Mesenchymal stem cell (in vitro differentiated cells and primary cell): Measurements from ENCODE around the gene DUSP9.

Experiments
- DNase-seq: peaks from one replicate; pipeline ENCODE4 v3.0.0-alpha.2; 2013
- H2AFZ ChIP-seq: one replicate; pipeline ENCODE4 v1.6.1; 2013; ENCODE audit warnings: low read depth, mild to moderate bottlenecking, control low read depth, inconsistent platforms, low read length, moderate library complexity
- H2AK5ac ChIP-seq: 2 replicates; pipeline ENCODE4 v1.6.1; 2013; ENCODE audit warnings: low read length, moderate library complexity, mild to moderate bottlenecking, inconsistent platforms; ENCODE audit not compliant: severe bottlenecking
- H2BK120ac ChIP-seq: one replicate; pipeline ENCODE4 v1.6.1; 2013; ENCODE audit warnings: low read depth, mild to moderate bottlenecking, inconsistent platforms, low read length, moderate library complexity
- H2BK12ac ChIP-seq, 2 experiments: one replicate each; pipeline ENCODE4 v1.6.1; 2013; ENCODE audit warnings: inconsistent platforms in 2 of 2, low read length in 2 of 2, mild to moderate bottlenecking in 2 of 2, moderate library complexity in 2 of 2, control low read depth in 1 of 2
- H2BK15ac ChIP-seq: one replicate; pipeline ENCODE4 v1.6.1; 2013; ENCODE audit warnings: mild to moderate bottlenecking, low read depth, inconsistent platforms; ENCODE audit not compliant: poor library complexity, severe bottlenecking
- H2BK5ac ChIP-seq: 2 replicates; pipeline ENCODE4 v1.6.1; 2013; ENCODE audit warnings: low read depth, mild to moderate bottlenecking, low read length, control low read depth, inconsistent platforms; ENCODE audit not compliant: poor library complexity, severe bottlenecking
- H3K14ac ChIP-seq, 2 experiments: one replicate each; pipeline ENCODE4 v1.6.1; 2013; ENCODE audit warnings: inconsistent platforms in 2 of 2, low read length in 2 of 2, control low read depth in 1 of 2, mild to moderate bottlenecking in 1 of 2, moderate library complexity in 1 of 2
- H3K18ac ChIP-seq, 2 experiments: one replicate each; pipeline ENCODE4 v1.6.1; 2013; ENCODE audit warnings: inconsistent platforms in 2 of 2, low read length in 2 of 2, control low read depth in 1 of 2, low read depth in 1 of 2, mild to moderate bottlenecking in 1 of 2
- H3K23ac ChIP-seq, 2 experiments: one replicate each; pipeline ENCODE4 v1.6.1; 2013; ENCODE audit warnings: inconsistent platforms in 2 of 2, low read length in 2 of 2, mild to moderate bottlenecking in 2 of 2, moderate library complexity in 2 of 2, control low read depth in 1 of 2
- H3K27ac ChIP-seq: 2 replicates; pipeline ENCODE4 v1.5.1; 2013; ENCODE audit warnings: mild to moderate bottlenecking, moderate library complexity, low read length, control low read depth, inconsistent platforms; ENCODE audit not compliant: poor library complexity, severe bottlenecking
- H3K27me3 ChIP-seq, 2 experiments: 2 replicates each; pipeline versions ENCODE4 v1.6.1 to v1.7.0; 2013; ENCODE audit warnings: low read length in 2 of 2, mild to moderate bottlenecking in 2 of 2, moderate library complexity in 2 of 2, control low read depth in 1 of 2, inconsistent platforms in 1 of 2; ENCODE audit not compliant: control insufficient read depth in 1 of 2, insufficient read depth in 1 of 2
- H3K36me3 ChIP-seq, 2 experiments: 2 replicates each; pipeline versions ENCODE4 v1.6.1 to v1.7.0; 2013; ENCODE audit warnings: low read length in 2 of 2, control low read depth in 1 of 2, inconsistent platforms in 1 of 2, low read depth in 1 of 2, mild to moderate bottlenecking in 1 of 2; ENCODE audit not compliant: insufficient read depth in 2 of 2, control insufficient read depth in 1 of 2
- H3K4ac ChIP-seq, 2 experiments: one replicate each; pipeline ENCODE4 v1.6.1; 2013; ENCODE audit warnings: inconsistent platforms in 2 of 2, low read length in 2 of 2, mild to moderate bottlenecking in 2 of 2, moderate library complexity in 2 of 2, control low read depth in 1 of 2, low read depth in 1 of 2
- H3K4me1 ChIP-seq: 2 replicates; pipeline ENCODE4 v1.6.1; 2013; ENCODE audit warnings: low read depth, low read length, control low read depth; ENCODE audit not compliant: control insufficient read depth, insufficient read depth
- H3K4me2 ChIP-seq: 2 replicates; pipeline ENCODE4 v1.6.1; 2013; ENCODE audit warnings: low read length, mild to moderate bottlenecking, inconsistent platforms; ENCODE audit not compliant: poor library complexity, severe bottlenecking
- H3K4me3 ChIP-seq, 2 experiments: 2 replicates each; pipeline versions ENCODE4 v1.5.1 to v1.7.0; 2013; ENCODE audit warnings: low read length in 2 of 2, mild to moderate bottlenecking in 2 of 2, control low read depth in 1 of 2, low read depth in 1 of 2; ENCODE audit not compliant: insufficient read depth in 1 of 2
- H3K79me1 ChIP-seq: replicated peaks from 2 replicates; pipeline ENCODE4 v1.6.1; 2013; ENCODE audit warnings: mild to moderate bottlenecking, control low read depth, low read length, inconsistent platforms; ENCODE audit not compliant: poor library complexity, severe bottlenecking
- H3K9ac ChIP-seq: 2 replicates; pipeline ENCODE4 v1.7.0; 2013; ENCODE audit warnings: mild to moderate bottlenecking, low read length, moderate library complexity
- H3K9me3 ChIP-seq: 2 replicates; pipeline ENCODE4 v1.7.0; 2013; ENCODE audit warnings: mild to moderate bottlenecking, low read length; ENCODE audit not compliant: control insufficient read depth
- H4K8ac ChIP-seq: one replicate; pipeline ENCODE4 v1.6.1; 2013; ENCODE audit warnings: inconsistent platforms, mild to moderate bottlenecking, low read length, moderate library complexity
- H4K91ac ChIP-seq: one replicate; pipeline ENCODE4 v1.6.1; 2013; ENCODE audit warnings: mild to moderate bottlenecking, low read length, inconsistent platforms
- WGBS: methylation state at CpG from one replicate; pipeline ENCODE4 v1.1.7; 2013; ENCODE audit warnings: mixed read lengths; 5-methylcytosine and 5-hydroxymethylcytosine counted together

The DUSP9 gene

DNA sequence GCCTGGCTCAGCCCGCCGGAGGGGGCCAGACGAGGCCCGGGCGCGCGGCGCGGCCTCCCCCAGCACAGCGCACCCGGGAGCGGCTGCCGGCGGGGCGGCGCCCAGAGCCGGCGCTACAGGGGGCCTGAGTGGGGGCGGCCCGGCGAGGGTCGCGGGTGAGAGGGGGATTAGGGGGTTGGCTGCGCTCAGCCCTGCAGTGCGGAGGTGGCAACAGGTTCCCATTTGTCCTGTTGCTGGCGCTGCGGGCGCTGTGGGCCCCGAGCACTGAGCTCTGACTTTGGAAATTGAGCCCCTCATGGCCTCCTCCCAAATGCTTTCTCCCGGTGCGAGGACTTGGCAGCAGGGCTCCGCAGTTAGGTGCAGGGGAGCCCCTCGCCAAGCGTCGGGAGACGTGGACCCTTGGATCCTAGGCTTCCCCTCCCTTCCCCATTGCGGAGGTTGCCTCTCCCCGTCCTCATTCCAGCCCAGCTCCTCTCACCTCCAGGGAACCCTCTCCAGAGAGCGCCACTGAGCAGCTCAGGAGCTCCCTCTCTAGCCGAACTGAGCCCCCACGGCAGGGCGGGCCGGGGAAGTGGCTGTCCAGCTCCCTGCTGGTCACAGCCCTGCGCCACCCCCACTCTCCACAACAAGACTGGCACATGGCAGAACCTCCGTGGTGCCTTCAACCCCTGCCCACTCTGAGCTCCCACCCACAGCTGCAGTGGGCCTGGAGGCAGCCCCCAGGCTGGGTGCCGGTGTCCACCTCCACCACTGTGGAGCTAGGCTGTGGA, 2.5 kb upstream of the DUSP9 start:
- H3K23ac ChIP-seq, result no peak overlapping the region
- no peak overlapping the region for H3K14ac ChIP-seq
- no peak overlapping the region for H2BK15ac ChIP-seq
- peak overlapping the region; percentile 16 for H3K4me2 ChIP-seq
- peaks cover 36% of the 10 kb centered on the region for H3K4me1 ChIP-seq
- H3K9ac ChIP-seq, result no peak overlapping the region
- H3K9me3 ChIP-seq, result no peaks in the 10 kb centered on the region
- 6% methylated on average over 18 of the region's 46 CpGs for WGBS
- H2BK12ac ChIP-seq, result no peak overlapping the region
- H3K4me3 ChIP-seq, result no peak overlapping the region
- H3K36me3 ChIP-seq, result no peaks in the 10 kb centered on the region
- no peak overlapping the region for H3K27ac ChIP-seq
- H2AK5ac ChIP-seq, result no peak overlapping the region
- H3K79me1 ChIP-seq, result no peaks in the 10 kb centered on the region
- no peak overlapping the region for H2AFZ ChIP-seq
- no peak overlapping the region for H3K4ac ChIP-seq
- H4K91ac ChIP-seq, result no peak overlapping the region
- H4K8ac ChIP-seq, result no peak overlapping the region
- no peak overlapping the region for H2BK120ac ChIP-seq
- H2BK5ac ChIP-seq, result no peak overlapping the region
- H3K18ac ChIP-seq, result peak overlapping the region in 1 of 2 experiments; percentile 12
- peaks cover 52 to 71% of the 10 kb centered on the region in 2 experiments for H3K27me3 ChIP-seq
- DNase-seq, result no peak

- Histone ChIP-seq H3K4me1 (peaks cover 36% of the 10 kb centered on the region), H3K27ac (no peak overlapping the region), H3K23ac (no peak overlapping the region), H2BK15ac (no peak overlapping the region), H3K79me1 (no peaks in the 10 kb centered on the region), H3K4me3 (no peak overlapping the region), H3K36me3 (no peaks in the 10 kb centered on the region), H3K4ac (no peak overlapping the region), H2AFZ (no peak overlapping the region), H3K4me2 (no peak overlapping the region), H3K18ac (no peak overlapping the region), H3K14ac (no peak overlapping the region), H3K9ac (no peak overlapping the region), H2AK5ac (no peak overlapping the region), H4K8ac (no peak overlapping the region), H2BK12ac (no peak overlapping the region), H3K27me3 (peaks cover 52 to 66% of the 10 kb centered on the region in 2 experiments), H2BK120ac (no peak overlapping the region), H2BK5ac (no peak overlapping the region), H3K9me3 (no peaks in the 10 kb centered on the region), H4K91ac (no peak overlapping the region)
- no peak for DNase-seq
- WGBS, result 80% methylated on average over 6 of the region's 6 CpGs
Measured at GRCh38 chrX:153645151-153645550, 1.9 kb upstream of the DUSP9 start.

DNA sequence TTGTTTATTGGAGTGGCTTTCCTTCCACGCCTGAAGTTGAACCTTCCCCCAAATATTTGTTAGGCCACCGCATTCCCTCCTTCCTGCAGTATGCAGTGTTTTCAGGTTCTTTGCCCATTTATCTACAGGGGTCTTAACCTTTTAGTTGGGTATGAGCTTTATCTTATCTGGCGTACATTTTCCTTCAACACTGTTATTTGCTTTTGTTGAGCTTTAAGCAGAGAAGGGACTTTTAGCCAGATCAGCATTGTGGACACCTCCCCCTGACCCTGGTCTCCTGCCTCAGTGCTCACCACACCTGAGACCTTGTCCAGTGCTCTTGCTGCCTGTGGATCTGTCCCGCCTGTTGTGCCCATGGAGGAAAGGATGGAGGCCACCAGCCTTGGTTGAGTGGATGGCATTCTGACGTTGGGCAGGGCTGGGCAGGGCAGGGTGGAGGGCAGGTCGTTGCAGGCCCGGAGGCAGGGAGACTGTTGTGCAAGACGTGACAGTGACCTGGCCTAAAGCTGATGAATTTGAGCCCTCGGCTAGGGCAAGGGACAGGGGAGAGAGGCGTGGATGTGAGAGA, 998 bp upstream of the DUSP9 start:
- Histone ChIP-seq H2AFZ (no peak overlapping the region), H2BK15ac (no peak overlapping the region), H3K14ac (no peak overlapping the region), H3K23ac (no peak overlapping the region), H2BK120ac (no peak overlapping the region), H3K36me3 (no peaks in the 10 kb centered on the region), H3K27ac (no peak overlapping the region), H4K91ac (no peak overlapping the region), H4K8ac (no peak overlapping the region), H3K18ac (no peak overlapping the region), H3K4me1 (peaks cover 36% of the 10 kb centered on the region), H3K4me2 (no peak overlapping the region), H3K9ac (no peak overlapping the region), H3K27me3 (peaks cover 47 to 62% of the 10 kb centered on the region in 2 experiments), H2AK5ac (no peak overlapping the region), H3K4ac (no peak overlapping the region), H3K79me1 (no peaks in the 10 kb centered on the region), H3K9me3 (no peaks in the 10 kb centered on the region), H2BK12ac (no peak overlapping the region), H3K4me3 (no peak overlapping the region), H2BK5ac (no peak overlapping the region)
- 74% methylated on average over 7 of the region's 10 CpGs for WGBS
- no peak for DNase-seq

DNA sequence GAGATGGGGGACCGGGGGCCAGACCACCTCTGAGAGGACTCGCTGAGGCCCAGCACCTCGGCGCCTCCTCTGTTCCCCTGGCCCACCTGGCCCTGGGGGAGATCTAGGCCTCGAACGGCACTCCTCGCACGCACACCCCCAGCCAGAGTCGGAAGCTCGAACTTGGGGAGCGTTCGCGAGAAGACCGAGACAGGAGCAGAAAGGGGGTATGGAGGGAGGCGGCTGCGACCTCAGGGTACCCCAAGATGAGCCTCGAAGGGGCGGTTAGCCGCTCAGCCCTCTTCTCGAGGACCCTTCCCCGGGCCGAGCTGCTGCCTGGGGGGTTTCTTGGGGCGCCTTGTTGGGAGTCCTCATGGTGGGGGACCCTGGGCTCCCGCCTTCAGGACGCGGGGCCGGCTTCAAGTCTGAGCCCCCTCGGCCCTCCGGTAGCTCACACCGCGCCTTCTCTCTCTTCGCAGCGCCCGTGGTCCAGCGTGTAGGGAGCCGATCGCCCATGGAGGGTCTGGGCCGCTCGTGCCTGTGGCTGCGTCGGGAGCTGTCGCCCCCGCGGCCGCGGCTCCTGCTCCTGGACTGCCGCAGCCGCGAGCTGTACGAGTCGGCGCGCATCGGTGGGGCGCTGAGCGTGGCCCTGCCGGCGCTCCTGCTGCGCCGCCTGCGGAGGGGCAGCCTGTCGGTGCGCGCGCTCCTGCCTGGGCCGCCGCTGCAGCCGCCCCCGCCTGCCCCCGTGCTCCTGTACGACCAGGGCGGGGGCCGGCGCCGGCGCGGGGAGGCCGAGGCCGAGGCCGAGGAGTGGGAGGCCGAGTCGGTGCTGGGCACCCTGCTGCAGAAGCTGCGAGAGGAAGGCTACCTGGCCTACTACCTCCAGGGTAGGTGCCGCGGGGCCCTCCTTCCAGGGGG, 706 bp downstream of the DUSP9 start:
- Histone ChIP-seq H2AFZ (no peak overlapping the region), H4K8ac (no peak overlapping the region), H3K4me3 (no peak overlapping the region), H3K9me3 (no peaks in the 10 kb centered on the region), H3K4ac (no peak overlapping the region), H2BK15ac (no peak overlapping the region), H3K4me1 (peaks cover 28% of the 10 kb centered on the region), H3K4me2 (peak overlapping the region; percentile 47), H3K27me3 (peaks cover 44 to 66% of the 10 kb centered on the region in 2 experiments), H4K91ac (no peak overlapping the region), H3K36me3 (no peaks in the 10 kb centered on the region), H3K18ac (no peak overlapping the region), H3K23ac (no peak overlapping the region), H2AK5ac (no peak overlapping the region), H3K14ac (no peak overlapping the region), H3K79me1 (no peaks in the 10 kb centered on the region), H2BK120ac (no peak overlapping the region), H2BK5ac (no peak overlapping the region), H2BK12ac (no peak overlapping the region), H3K9ac (no peak overlapping the region), H3K27ac (no peak overlapping the region)
- WGBS, result 10% methylated on average over 42 of the region's 85 CpGs
- no peak for DNase-seq
